ENCODE data around the gene MLST8. TPM values are rescaled to one million over a fixed set of nuclear protein-coding genes. Genes with fewer than 3 reads are reported as not detected.

MLST8 gene
- total and polyA plus RNA-seq, 2 donors (not counting 1 experiment from before 2014, with no cell fraction given) = 36.1 to 112 TPM

DNA sequence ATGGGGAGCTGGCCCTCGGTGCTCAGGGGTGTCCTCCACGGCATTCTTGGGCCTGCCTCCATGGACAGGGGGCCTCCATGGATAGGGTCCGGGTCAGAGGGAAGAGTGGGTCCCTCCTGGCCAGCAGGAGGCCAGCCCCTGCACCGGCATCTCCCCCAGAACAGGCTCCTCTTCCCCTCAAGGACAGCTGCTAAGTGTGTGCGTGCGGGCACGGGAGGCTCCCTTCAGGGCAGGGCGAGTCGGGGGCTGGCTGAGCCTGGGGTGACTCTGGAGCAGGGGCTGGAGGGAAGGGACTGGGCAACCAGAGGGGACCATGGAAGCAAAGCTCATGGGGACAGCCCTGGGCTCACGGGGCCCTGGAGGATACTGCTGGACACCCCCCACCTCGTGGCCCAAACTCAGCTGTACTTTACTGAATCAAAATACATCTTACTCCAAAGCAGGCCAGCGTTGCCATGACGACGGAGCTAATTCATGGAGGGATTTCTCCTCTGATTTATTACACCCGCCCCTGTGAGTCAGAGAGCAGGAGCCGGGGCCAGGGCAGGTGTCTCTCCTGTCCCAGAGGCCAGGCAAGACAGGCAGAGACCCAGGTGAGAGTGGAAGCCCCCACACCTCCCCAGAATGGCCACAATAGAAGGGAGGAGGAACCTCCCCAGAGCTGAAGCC, 11.0 kb upstream of the MLST8 start:
- Mint-ChIP-seq H3K9me3 (ENCODE audit: insufficient read depth) (no peaks in the 10 kb centered on the region), H3K27ac (no peak overlapping the region), H3K27me3 (peaks cover 28% of the 10 kb centered on the region), H3K4me1 (peaks cover 10% of the 10 kb centered on the region), H3K4me3 (peak overlapping the region; percentile 78)
- intact Hi-C loops (cut with micrococcal nuclease) = loop anchor here (10.0 kb wide), 2 partner anchors 151 to 411 kb away; partner anchors contain the start of gene ABCA3
- H3K36me3 ChIP-seq (replicated peaks in 1 of 2; ENCODE audit: control extremely low read depth in 1 of 2, control insufficient read depth in 1 of 2, extremely low read depth in 1 of 2, insufficient read depth in 2 of 2, low read length in 1 of 2) = no peaks in the 10 kb centered on the region
- no peak overlapping the region for H3K9ac ChIP-seq (ENCODE audit: low read length)
- H3K27ac ChIP-seq (ENCODE audit: low read length in 2 of 2) = no peak overlapping the region
- H3K79me2 ChIP-seq (ENCODE audit: control insufficient read depth, insufficient read depth, low read length) = no peaks in the 10 kb centered on the region
- peaks cover 0 to 50% (median 20%) of the 10 kb centered on the region in 4 experiments for H3K27me3 ChIP-seq (replicated peaks in 1 of 4; ENCODE audit: control extremely low read depth in 1 of 4, control insufficient read depth in 3 of 4, insufficient read depth in 4 of 4, low read length in 3 of 4)
- DNase-seq (no peak), ATAC-seq (ENCODE audit: low read depth) (no peak)
- no peak overlapping the region for H2AFZ ChIP-seq (ENCODE audit: insufficient read depth, low read depth, low read length, poor library complexity, severe bottlenecking)
- WGBS (ENCODE audit: insufficient coverage) = 75% methylated on average over 14 of the region's 16 CpGs
- no peak for TF ChIP-seq EZH2 (IDR thresholded peaks at IDR 0.05; ENCODE audit: borderline replicate concordance, insufficient read depth, low read depth, low read length, poor library complexity, severe bottlenecking)
- TF ChIP-seq, protein P1, sequence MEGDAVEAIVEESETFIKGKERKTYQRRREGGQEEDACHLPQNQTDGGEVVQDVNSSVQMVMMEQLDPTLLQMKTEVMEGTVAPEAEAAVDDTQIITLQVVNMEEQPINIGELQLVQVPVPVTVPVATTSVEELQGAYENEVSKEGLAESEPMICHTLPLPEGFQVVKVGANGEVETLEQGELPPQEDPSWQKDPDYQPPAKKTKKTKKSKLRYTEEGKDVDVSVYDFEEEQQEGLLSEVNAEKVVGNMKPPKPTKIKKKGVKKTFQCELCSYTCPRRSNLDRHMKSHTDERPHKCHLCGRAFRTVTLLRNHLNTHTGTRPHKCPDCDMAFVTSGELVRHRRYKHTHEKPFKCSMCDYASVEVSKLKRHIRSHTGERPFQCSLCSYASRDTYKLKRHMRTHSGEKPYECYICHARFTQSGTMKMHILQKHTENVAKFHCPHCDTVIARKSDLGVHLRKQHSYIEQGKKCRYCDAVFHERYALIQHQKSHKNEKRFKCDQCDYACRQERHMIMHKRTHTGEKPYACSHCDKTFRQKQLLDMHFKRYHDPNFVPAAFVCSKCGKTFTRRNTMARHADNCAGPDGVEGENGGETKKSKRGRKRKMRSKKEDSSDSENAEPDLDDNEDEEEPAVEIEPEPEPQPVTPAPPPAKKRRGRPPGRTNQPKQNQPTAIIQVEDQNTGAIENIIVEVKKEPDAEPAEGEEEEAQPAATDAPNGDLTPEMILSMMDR (IDR thresholded peaks at IDR 0.05) = no peak
- POLR2A ChIA-PET = interaction anchor here (1.0 to 1.1 kb wide), 2 partner anchors 11 to 307 kb away, joined by 3 read pairs; partner anchors contain the start of gene MLST8
- no peak overlapping the region for H3K4me3 ChIP-seq (ENCODE audit: control extremely low read depth in 1 of 5, extremely low read depth in 1 of 5, insufficient read depth in 1 of 5, low read depth in 2 of 5, low read length in 4 of 5)
- no peak overlapping the region for H3K4me2 ChIP-seq (replicated peaks; ENCODE audit: low read depth, low read length, poor library complexity, severe bottlenecking)
- CTCF ChIA-PET = interaction anchor here (0.6 to 4.7 kb wide), 28 partner anchors 10 to 325 kb away, joined by 3 to 71 read pairs (median 4); partner anchors contain the start of genes AMDHD2, ATP6V0C, BRICD5 and CCNF
- peaks cover 0 to 6% (median 0%) of the 10 kb centered on the region in 3 donors for H3K9me3 ChIP-seq (ENCODE audit: control extremely low read depth in 1 of 3, control insufficient read depth in 2 of 3, insufficient read depth in 1 of 3, low read length in 2 of 3)
- peaks cover 12 to 22% of the 10 kb centered on the region in 2 donors for H3K4me1 ChIP-seq (ENCODE audit: control insufficient read depth in 2 of 2, insufficient read depth in 2 of 2, low read length in 2 of 2)
- no peaks in the 10 kb centered on the region for H4K20me1 ChIP-seq (ENCODE audit: control insufficient read depth, insufficient read depth, low read length, poor library complexity, severe bottlenecking)

All from B cell (primary cell).